Breast epithelium (tissue), 4 donors: ENCODE results near the gene IGSF11. TPM values are rescaled to one million over a fixed set of nuclear protein-coding genes. Genes with fewer than 3 reads are reported as not detected.

Experiments
- DNase-seq, 2 donors: peaks; one replicate each; pipeline ENCODE4 v3.0.0-alpha.2; 2019; ENCODE audit warnings: low spot score in 2 of 2
- H3K27ac ChIP-seq, 2 donors: fragments of 200-600 bp; sonication (generic) in 1 of 2; one replicate each; pipeline ENCODE4 v1.5.1; 2016 to 2019; ENCODE audit warnings: mild to moderate bottlenecking in 1 of 2
- H3K27me3 ChIP-seq, 2 donors: fragments of 200-600 bp; sonication (generic) in 1 of 2; one replicate each; pipeline versions ENCODE4 v1.5.1 to v1.6.0; 2017 to 2019; ENCODE audit warnings: control low read depth in 1 of 2, mild to moderate bottlenecking in 1 of 2
- H3K36me3 ChIP-seq: fragments of 200-600 bp; one replicate; pipeline ENCODE4 v1.5.1; 2019
- H3K4me1 ChIP-seq, 2 donors: fragments of 200-600 bp; sonication (generic); one replicate each; pipeline ENCODE4 v1.5.1; 2016 to 2019; ENCODE audit warnings: control low read depth in 1 of 2
- H3K4me3 ChIP-seq, 3 donors: fragments of 200-600 bp; sonication (generic); 1 replicate in 2 of 3; 2 replicates in 1 of 3; pipeline ENCODE4 v1.5.1; 2016 to 2019; ENCODE audit warnings: mild to moderate bottlenecking in 3 of 3, moderate library complexity in 2 of 3
- H3K9me3 ChIP-seq, 2 donors: fragments of 200-600 bp; sonication (generic) in 1 of 2; one replicate each; pipeline ENCODE4 v1.5.1; 2016 to 2019; ENCODE audit warnings: control low read depth in 1 of 2
- CTCF ChIP-seq, 3 donors: fragments of 450-650 bp; IDR thresholded peaks; one replicate each; pipeline ENCODE4 v1.5.1; 2016 to 2017; ENCODE audit warnings: antibody characterized with exemption in 3 of 3, mild to moderate bottlenecking in 3 of 3, moderate library complexity in 3 of 3
- POLR2A ChIP-seq: fragments of 450-650 bp; IDR thresholded peaks from one replicate; pipeline ENCODE4 v1.6.1; 2016; ENCODE audit warnings: antibody characterized with exemption, mild to moderate bottlenecking, moderate library complexity
- POLR2AphosphoS5 ChIP-seq, 3 donors: sonication (generic); formaldehyde crosslinking; IDR thresholded peaks; one replicate each; pipeline ENCODE4 v1.6.1; 2017; ENCODE audit warnings: antibody characterized with exemption in 3 of 3
- intact Hi-C: fragments of 100-400 bp; cut with DNase I; formaldehyde crosslinking; loops from one replicate; pipeline ENCODE4 v1.15.1; 2023; ENCODE audit warnings: low total_unique reads
- total RNA-seq, 3 donors: library from RNA; depleted of rRNA; stranded (reverse); fragments of >200 nt; gene quantifications; one replicate each; pipeline ENCODE4 v1.1.0, GENCODE V29; 2016

The IGSF11 gene
- total RNA-seq, 3 donors from 2014 or later = under 0.01 to 1.9 (median 1.3) TPM

DNA sequence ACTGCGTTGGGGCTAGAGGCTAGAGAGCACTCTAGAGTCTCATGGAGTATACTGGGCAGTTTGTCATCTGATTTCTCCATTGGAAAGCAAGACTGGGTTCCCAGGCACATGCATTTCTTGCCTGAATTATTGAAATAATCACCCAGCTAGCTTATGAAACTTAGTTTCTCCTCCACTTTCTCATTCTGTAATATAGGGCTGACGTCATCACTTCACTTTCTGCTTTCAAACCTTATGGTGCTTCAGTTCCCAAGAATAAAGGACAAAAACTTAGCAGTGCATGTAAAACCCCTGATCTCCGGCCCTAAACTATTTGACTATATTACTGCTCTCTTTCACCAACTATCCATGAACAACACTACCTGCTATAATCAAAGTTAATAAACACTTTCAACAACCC lies 147.9 kb downstream of the IGSF11 start:
- intact Hi-C loops = loop anchor here (10.0 kb wide), 1 partner anchor 208 kb away; no protein-coding TSS in a partner anchor
- DNase-seq = no peak
- TF ChIP-seq POLR2A = no peak
- TF ChIP-seq POLR2AphosphoS5 (IDR thresholded peaks at IDR 0.05) = no peak
- TF ChIP-seq CTCF (IDR thresholded peaks at IDR 0.05) = no peak
- Histone ChIP-seq H3K27ac (no peak overlapping the region), H3K36me3 (no peaks in the 10 kb centered on the region), H3K4me3 (no peak overlapping the region), H3K4me1 (no peaks in the 10 kb centered on the region), H3K9me3 (no peaks in the 10 kb centered on the region), H3K27me3 (peaks cover 0 to 2% of the 10 kb centered on the region in 2 donors)

GRCh38 chr3:118884748-118885206 lies 149.9 kb downstream of the IGSF11 start:
- Histone ChIP-seq H3K4me1 (no peaks in the 10 kb centered on the region), H3K27ac (no peak overlapping the region), H3K9me3 (no peaks in the 10 kb centered on the region), H3K36me3 (no peaks in the 10 kb centered on the region), H3K4me3 (no peak overlapping the region), H3K27me3 (peaks cover 0 to 14% of the 10 kb centered on the region in 2 donors)
- intact Hi-C loops = loop anchor here (10.0 kb wide), 1 partner anchor 210 kb away; no protein-coding TSS in a partner anchor
- peak; percentile 47 to 64 for DNase-seq
- TF ChIP-seq POLR2A (no peak), CTCF (IDR thresholded peaks at IDR 0.05) (peak in 2 of 3 donors; percentile 54 to 58)

- no peak overlapping the region for H3K27ac ChIP-seq
- TF ChIP-seq CTCF (IDR thresholded peaks at IDR 0.05) = peak; percentile 27 to 73 (median 64)
- no peak for TF ChIP-seq POLR2A
- TF ChIP-seq POLR2AphosphoS5 (IDR thresholded peaks at IDR 0.05) = no peak
- H3K4me1 ChIP-seq = no peaks in the 10 kb centered on the region
- H3K9me3 ChIP-seq = no peaks in the 10 kb centered on the region
- no peak overlapping the region for H3K4me3 ChIP-seq
- peaks cover 0 to 14% of the 10 kb centered on the region in 2 donors for H3K27me3 ChIP-seq
- intact Hi-C loops = loop anchor here (10.0 kb wide), 1 partner anchor 212 kb away; no protein-coding TSS in a partner anchor
- no peaks in the 10 kb centered on the region for H3K36me3 ChIP-seq
- DNase-seq = peak in 1 of 2 donors; percentile 54
Measured at GRCh38 chr3:118882353-118882947, 152.2 kb downstream of the IGSF11 start.

GRCh38 chr3:118868051-118868450 lies 166.6 kb downstream of the IGSF11 start:
- intact Hi-C loops = no loop called here
- H3K27me3 ChIP-seq = no peaks in the 10 kb centered on the region
- peaks cover 6 to 13% of the 10 kb centered on the region in 2 donors for H3K9me3 ChIP-seq
- H3K4me3 ChIP-seq = no peak overlapping the region
- H3K4me1 ChIP-seq = no peaks in the 10 kb centered on the region
- no peak for DNase-seq
- H3K36me3 ChIP-seq = no peaks in the 10 kb centered on the region
- TF ChIP-seq CTCF (IDR thresholded peaks at IDR 0.05) (no peak), POLR2AphosphoS5 (IDR thresholded peaks at IDR 0.05) (no peak), POLR2A (no peak)
- H3K27ac ChIP-seq = no peak overlapping the region

DNA sequence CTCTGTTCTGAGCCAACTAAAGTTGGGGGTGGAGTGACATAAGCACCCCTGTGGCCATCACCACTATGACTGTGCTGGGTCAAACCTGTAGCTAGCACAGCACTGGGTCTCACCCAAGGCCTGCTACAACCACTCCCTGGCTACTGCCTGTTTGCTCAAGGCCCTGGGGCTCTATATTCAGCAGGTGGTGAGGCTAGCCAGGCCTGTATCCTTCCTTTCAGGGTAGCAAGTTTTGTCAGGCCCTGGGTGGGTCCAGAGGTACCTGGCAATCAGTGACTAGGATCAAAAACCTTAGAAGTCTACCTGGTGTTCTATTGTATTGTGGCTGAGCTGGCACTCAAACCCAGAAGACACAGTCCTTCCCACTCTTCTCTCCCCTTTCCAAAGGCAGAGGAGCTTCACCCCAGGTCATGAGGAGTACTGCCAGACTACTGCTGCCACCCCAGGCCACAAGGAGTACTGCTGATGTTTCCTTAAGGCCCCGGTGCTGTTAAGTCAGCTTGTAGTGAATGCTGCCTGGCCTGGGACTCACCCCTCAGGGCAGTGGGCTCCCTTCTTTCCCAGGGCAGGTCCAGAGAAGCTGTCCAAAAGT lies 170.8 kb downstream of the IGSF11 start:
- no peaks in the 10 kb centered on the region for H3K9me3 ChIP-seq
- no peak overlapping the region for H3K4me3 ChIP-seq
- TF ChIP-seq CTCF (IDR thresholded peaks at IDR 0.05) (no peak), POLR2A (no peak), POLR2AphosphoS5 (IDR thresholded peaks at IDR 0.05) (no peak)
- no peaks in the 10 kb centered on the region for H3K4me1 ChIP-seq
- no peak for DNase-seq
- no peaks in the 10 kb centered on the region for H3K27me3 ChIP-seq
- intact Hi-C loops = no loop called here
- no peak overlapping the region for H3K27ac ChIP-seq
- H3K36me3 ChIP-seq = no peaks in the 10 kb centered on the region
